Muscle of back (tissue), 11 donors: Measurements from ENCODE around the gene TMEM131L. TPM values are rescaled to one million over a fixed set of nuclear protein-coding genes. Genes with fewer than 3 reads are reported as not detected.

Source experiments
- DNase-seq, 3 donors: peaks; one replicate each; pipeline versions ENCODE4 v3.0.0 to v3.0.0-alpha.2; 2013
- polyA plus RNA-seq, 10 donors: library from polyadenylated mRNA; unstranded; fragments of 120-200 nt; gene quantifications; one replicate each; pipeline ENCODE4 v1.2.1, GENCODE V29; 2013; ENCODE audit not compliant: insufficient read length in 10 of 10

TMEM131L gene
- polyA plus RNA-seq, 10 donors: 31.5 to 66.6 (median 49.6) TPM

GRCh38 chr4:153521999-153522801 is 56.0 kb downstream of the TMEM131L start:
- no peak for DNase-seq

GRCh38 chr4:153522802-153523094 is 56.6 kb downstream of the TMEM131L start:
- DNase-seq: no peak

GRCh38 chr4:153523164-153523796 is 57.1 kb downstream of the TMEM131L start:
- peak in 2 of 3 donors; percentile 69 to 83 for DNase-seq

GRCh38 chr4:153523941-153524386 is 57.8 kb downstream of the TMEM131L start:
- DNase-seq: no peak

GRCh38 chr4:153524682-153525081 is 58.5 kb downstream of the TMEM131L start:
- no peak for DNase-seq

GRCh38 chr4:153527690-153528089 is 61.5 kb downstream of the TMEM131L start:
- no peak for DNase-seq

GRCh38 chr4:153528705-153529485 is 62.7 kb downstream of the TMEM131L start:
- no peak for DNase-seq

GRCh38 chr4:153529646-153530045 is 63.5 kb downstream of the TMEM131L start:
- DNase-seq: no peak

- no peak for DNase-seq
These were observed 64.3 kb downstream of the TMEM131L start for GRCh38 chr4:153530284-153530999.

GRCh38 chr4:153531000-153531358 is 64.8 kb downstream of the TMEM131L start:
- no peak for DNase-seq

- DNase-seq: no peak
These were observed 65.9 kb downstream of the TMEM131L start for GRCh38 chr4:153531976-153532626.

GRCh38 chr4:153532636-153533035 is 66.5 kb downstream of the TMEM131L start:
- DNase-seq: no peak

- no peak for DNase-seq
These were observed 67.2 kb downstream of the TMEM131L start for GRCh38 chr4:153533387-153533786.

GRCh38 chr4:153534792-153535629 is 68.9 kb downstream of the TMEM131L start:
- no peak for DNase-seq

GRCh38 chr4:153535772-153536513 is 69.8 kb downstream of the TMEM131L start:
- peak in 1 of 3 donors; percentile 74 for DNase-seq

GRCh38 chr4:153537493-153537960 is 71.4 kb downstream of the TMEM131L start:
- no peak for DNase-seq

- DNase-seq: peak; percentile 59 to 88 (median 68)
These were observed 72.6 kb downstream of the TMEM131L start for GRCh38 chr4:153538487-153539357.

- DNase-seq: peak in 1 of 3 donors; percentile 54
These were observed 73.3 kb downstream of the TMEM131L start for GRCh38 chr4:153539422-153539821.
